ENCODE measurements around the gene C12orf56. TPM values are rescaled to one million over a fixed set of nuclear protein-coding genes. Genes with fewer than 3 reads are reported as not detected.

C12orf56 gene
- total and polyA plus RNA-seq, 9 of the 15 experiments (the other 6 are each of a cell fraction or from before 2014, with no cell fraction given): 0.40 to 4.8 (median 1.2) TPM

DNA sequence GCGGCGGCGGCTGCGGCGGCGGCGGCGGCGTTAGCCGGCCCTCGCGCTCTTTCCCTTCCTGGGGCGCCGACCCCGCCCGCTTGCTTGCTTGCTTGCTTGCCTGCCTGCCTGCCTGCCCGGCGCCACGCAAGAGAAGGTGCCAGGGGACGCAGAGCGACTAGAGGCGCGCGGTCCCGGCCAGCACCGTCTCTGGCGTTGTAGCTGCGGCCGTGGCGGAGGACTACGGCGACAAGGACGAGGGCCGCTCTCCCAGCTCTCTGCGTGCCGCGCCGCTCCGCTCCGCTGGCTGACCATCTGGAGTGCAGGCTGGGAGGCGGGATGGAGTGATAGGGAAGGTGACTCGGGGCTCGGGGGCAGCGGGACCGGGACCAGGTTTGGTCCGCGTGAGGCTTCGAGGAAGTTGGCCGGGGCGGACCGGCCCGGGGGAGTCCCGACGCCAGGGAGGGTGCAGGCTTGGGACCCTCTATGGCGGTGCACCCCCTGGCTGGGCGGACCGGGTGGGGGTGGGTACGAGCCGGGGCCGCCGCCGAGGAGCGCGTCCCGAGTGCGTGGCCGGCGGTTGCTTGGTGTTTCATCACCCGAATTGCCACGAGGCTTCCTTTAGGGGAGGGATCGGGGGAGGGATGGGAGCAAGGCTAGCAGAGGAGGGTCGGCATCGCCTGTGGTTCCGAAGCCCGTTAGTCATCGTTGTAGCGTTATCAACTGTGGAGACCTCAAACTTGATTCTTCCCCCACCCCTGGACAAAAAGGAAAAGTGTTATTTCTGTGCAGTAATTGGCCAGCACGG lies 14.1 kb upstream of the C12orf56 start (continued):
- TF ChIP-seq, protein P1, sequence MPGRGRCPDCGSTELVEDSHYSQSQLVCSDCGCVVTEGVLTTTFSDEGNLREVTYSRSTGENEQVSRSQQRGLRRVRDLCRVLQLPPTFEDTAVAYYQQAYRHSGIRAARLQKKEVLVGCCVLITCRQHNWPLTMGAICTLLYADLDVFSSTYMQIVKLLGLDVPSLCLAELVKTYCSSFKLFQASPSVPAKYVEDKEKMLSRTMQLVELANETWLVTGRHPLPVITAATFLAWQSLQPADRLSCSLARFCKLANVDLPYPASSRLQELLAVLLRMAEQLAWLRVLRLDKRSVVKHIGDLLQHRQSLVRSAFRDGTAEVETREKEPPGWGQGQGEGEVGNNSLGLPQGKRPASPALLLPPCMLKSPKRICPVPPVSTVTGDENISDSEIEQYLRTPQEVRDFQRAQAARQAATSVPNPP (IDR thresholded peaks at IDR 0.05; ENCODE audit: borderline replicate concordance, insufficient read depth, insufficient read length): no peak
- TF ChIP-seq, protein P2, sequence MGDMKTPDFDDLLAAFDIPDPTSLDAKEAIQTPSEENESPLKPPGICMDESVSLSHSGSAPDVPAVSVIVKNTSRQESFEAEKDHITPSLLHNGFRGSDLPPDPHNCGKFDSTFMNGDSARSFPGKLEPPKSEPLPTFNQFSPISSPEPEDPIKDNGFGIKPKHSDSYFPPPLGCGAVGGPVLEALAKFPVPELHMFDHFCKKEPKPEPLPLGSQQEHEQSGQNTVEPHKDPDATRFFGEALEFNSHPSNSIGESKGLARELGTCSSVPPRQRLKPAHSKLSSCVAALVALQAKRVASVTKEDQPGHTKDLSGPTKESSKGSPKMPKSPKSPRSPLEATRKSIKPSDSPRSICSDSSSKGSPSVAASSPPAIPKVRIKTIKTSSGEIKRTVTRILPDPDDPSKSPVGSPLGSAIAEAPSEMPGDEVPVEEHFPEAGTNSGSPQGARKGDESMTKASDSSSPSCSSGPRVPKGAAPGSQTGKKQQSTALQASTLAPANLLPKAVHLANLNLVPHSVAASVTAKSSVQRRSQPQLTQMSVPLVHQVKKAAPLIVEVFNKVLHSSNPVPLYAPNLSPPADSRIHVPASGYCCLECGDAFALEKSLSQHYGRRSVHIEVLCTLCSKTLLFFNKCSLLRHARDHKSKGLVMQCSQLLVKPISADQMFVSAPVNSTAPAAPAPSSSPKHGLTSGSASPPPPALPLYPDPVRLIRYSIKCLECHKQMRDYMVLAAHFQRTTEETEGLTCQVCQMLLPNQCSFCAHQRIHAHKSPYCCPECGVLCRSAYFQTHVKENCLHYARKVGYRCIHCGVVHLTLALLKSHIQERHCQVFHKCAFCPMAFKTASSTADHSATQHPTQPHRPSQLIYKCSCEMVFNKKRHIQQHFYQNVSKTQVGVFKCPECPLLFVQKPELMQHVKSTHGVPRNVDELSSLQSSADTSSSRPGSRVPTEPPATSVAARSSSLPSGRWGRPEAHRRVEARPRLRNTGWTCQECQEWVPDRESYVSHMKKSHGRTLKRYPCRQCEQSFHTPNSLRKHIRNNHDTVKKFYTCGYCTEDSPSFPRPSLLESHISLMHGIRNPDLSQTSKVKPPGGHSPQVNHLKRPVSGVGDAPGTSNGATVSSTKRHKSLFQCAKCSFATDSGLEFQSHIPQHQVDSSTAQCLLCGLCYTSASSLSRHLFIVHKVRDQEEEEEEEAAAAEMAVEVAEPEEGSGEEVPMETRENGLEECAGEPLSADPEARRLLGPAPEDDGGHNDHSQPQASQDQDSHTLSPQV (IDR thresholded peaks at IDR 0.05): no peak
- TF ChIP-seq ARID3A (IDR thresholded peaks at IDR 0.05; ENCODE audit: borderline replicate concordance, low read depth, low read length) (no peak), SIX5 (IDR thresholded peaks at IDR 0.05; ENCODE audit: borderline replicate concordance in 1 of 2, insufficient read depth in 1 of 2, low read depth in 1 of 2, low read length in 2 of 2) (no peak), GTF2A2 (tag; IDR thresholded peaks at IDR 0.05) (no peak; the same call in 1 of the 2 replicates), AFF4 (CRISPR knock-in tag; IDR thresholded peaks at IDR 0.05) (peak; percentile 94; the same call in 1 of the 2 replicates), TAF7 (tag; IDR thresholded peaks at IDR 0.05) (peak; percentile 32; the same call in 1 of the 2 replicates), NCOA2 (IDR thresholded peaks at IDR 0.05; ENCODE audit: partially characterized antibody in 2 of 2) (no peak), ESRRB (CRISPR knock-in tag; IDR thresholded peaks at IDR 0.05; ENCODE audit: borderline replicate concordance) (no peak), RBFOX2 (IDR thresholded peaks at IDR 0.05; ENCODE audit: low read depth, low read length) (peak; percentile 98)
- TF ChIP-seq, protein P3, sequence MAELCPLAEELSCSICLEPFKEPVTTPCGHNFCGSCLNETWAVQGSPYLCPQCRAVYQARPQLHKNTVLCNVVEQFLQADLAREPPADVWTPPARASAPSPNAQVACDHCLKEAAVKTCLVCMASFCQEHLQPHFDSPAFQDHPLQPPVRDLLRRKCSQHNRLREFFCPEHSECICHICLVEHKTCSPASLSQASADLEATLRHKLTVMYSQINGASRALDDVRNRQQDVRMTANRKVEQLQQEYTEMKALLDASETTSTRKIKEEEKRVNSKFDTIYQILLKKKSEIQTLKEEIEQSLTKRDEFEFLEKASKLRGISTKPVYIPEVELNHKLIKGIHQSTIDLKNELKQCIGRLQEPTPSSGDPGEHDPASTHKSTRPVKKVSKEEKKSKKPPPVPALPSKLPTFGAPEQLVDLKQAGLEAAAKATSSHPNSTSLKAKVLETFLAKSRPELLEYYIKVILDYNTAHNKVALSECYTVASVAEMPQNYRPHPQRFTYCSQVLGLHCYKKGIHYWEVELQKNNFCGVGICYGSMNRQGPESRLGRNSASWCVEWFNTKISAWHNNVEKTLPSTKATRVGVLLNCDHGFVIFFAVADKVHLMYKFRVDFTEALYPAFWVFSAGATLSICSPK (IDR thresholded peaks at IDR 0.05; ENCODE audit: borderline replicate concordance): no peak

Measured in K562 (cell line).